B cell (primary cell): ENCODE measurements around the gene MAF. TPM values are rescaled to one million over a fixed set of nuclear protein-coding genes. Genes with fewer than 3 reads are reported as not detected.

Source experiments
- ATAC-seq: fragments of 200-7000 bp; cut with Tn5 transposase; one replicate; pipeline ENCODE4 v1.10.0; 2021; ENCODE audit warnings: low read depth, mild to moderate bottlenecking, moderate number of reproducible peaks, moderate library complexity
- CTCF ChIA-PET: fragments of 350-600 bp; sonication (Branson Sonifier 250); formaldehyde crosslinking; loops from one replicate; lab custom pipeline; 2021; ENCODE audit warnings: antibody characterized with exemption, inconsistent platforms; lab: Charles Lee
- POLR2A ChIA-PET: fragments of 350-600 bp; sonication (Branson Sonifier 250); formaldehyde crosslinking; loops from one replicate; lab custom pipeline; 2021; ENCODE audit warnings: antibody characterized with exemption; lab: Charles Lee
- DNase-seq: peaks from one replicate; pipeline ENCODE4 v3.0.0; 2013
- H2AFZ ChIP-seq: 2 replicates; pipeline ENCODE4 v1.6.1; 2012; ENCODE audit warnings: mild to moderate bottlenecking, low read depth, low read length; ENCODE audit not compliant: insufficient read depth, poor library complexity, severe bottlenecking
- H3K27ac ChIP-seq, 2 donors: 1 replicate in 1 of 2; 2 replicates in 1 of 2; pipeline ENCODE4 v1.5.1; 2012 to 2013; ENCODE audit warnings: low read length in 2 of 2, mild to moderate bottlenecking in 2 of 2, moderate library complexity in 1 of 2
- H3K27me3 ChIP-seq, 4 experiments: fragments of 200-600 bp in 1 of 4; sonication (generic) in 1 of 4; replicated peaks in 1 of 4; 1 replicate in 2 of 4; 2 replicates in 2 of 4; pipeline versions ENCODE4 v1.6.1 to v1.7.0; 2013 to 2016; ENCODE audit warnings: low read length in 3 of 4, mild to moderate bottlenecking in 2 of 4, mixed read lengths in 1 of 4, moderate library complexity in 1 of 4; ENCODE audit not compliant: insufficient read depth in 4 of 4, control insufficient read depth in 3 of 4; ENCODE audit errors: control extremely low read depth in 1 of 4
- H3K36me3 ChIP-seq, 2 experiments: replicated peaks in 1 of 2; 1 replicate in 1 of 2; 2 replicates in 1 of 2; pipeline versions ENCODE4 v1.6.1 to v1.7.1; 2013; ENCODE audit warnings: low read length in 1 of 2; ENCODE audit not compliant: insufficient read depth in 2 of 2, control insufficient read depth in 1 of 2; ENCODE audit errors: control extremely low read depth in 1 of 2, extremely low read depth in 1 of 2
- H3K4me1 ChIP-seq, 2 donors: fragments of 200-600 bp in 1 of 2; sonication (generic) in 1 of 2; 1 replicate in 1 of 2; 2 replicates in 1 of 2; pipeline versions ENCODE4 v1.5.1 to v1.6.1; 2013 to 2017; ENCODE audit warnings: low read length in 2 of 2; ENCODE audit not compliant: control insufficient read depth in 2 of 2, insufficient read depth in 2 of 2
- H3K4me2 ChIP-seq: replicated peaks from 2 replicates; pipeline ENCODE3; 2012; ENCODE audit warnings: mild to moderate bottlenecking, low read depth, low read length; ENCODE audit not compliant: poor library complexity, severe bottlenecking
- H3K4me3 ChIP-seq, 5 experiments: fragments of 200-600 bp in 1 of 5; sonication (generic) in 1 of 5; 1 replicate in 3 of 5; 2 replicates in 2 of 5; pipeline versions ENCODE4 v1.5.1 to v1.7.0; 2011 to 2016; ENCODE audit warnings: low read length in 4 of 5, mild to moderate bottlenecking in 4 of 5, low read depth in 2 of 5, control low read depth in 1 of 5, moderate library complexity in 1 of 5; ENCODE audit not compliant: insufficient read depth in 1 of 5; ENCODE audit errors: control extremely low read depth in 1 of 5, extremely low read depth in 1 of 5
- H3K79me2 ChIP-seq: fragments of 200-600 bp; sonication (generic); one replicate; pipeline ENCODE4 v1.6.0; 2016; ENCODE audit warnings: low read length; ENCODE audit not compliant: control insufficient read depth, insufficient read depth
- H3K9ac ChIP-seq: fragments of 200-600 bp; sonication (generic); 2 replicates; pipeline ENCODE4 v1.6.1; 2017; ENCODE audit warnings: mild to moderate bottlenecking, low read length, moderate library complexity
- H3K9me3 ChIP-seq, 3 donors: one replicate each; pipeline versions ENCODE4 v1.6.1 to v1.7.1; 2013; ENCODE audit warnings: low read length in 2 of 3; ENCODE audit not compliant: control insufficient read depth in 2 of 3, insufficient read depth in 1 of 3; ENCODE audit errors: control extremely low read depth in 1 of 3
- H4K20me1 ChIP-seq: 2 replicates; pipeline ENCODE4 v1.6.0; 2012; ENCODE audit warnings: mild to moderate bottlenecking, low read length; ENCODE audit not compliant: insufficient read depth, control insufficient read depth, poor library complexity, severe bottlenecking
- H3K27ac Mint-ChIP-seq: one replicate; pipeline ENCODE4 v1.8.0; 2021; ENCODE audit warnings: mixed read lengths
- H3K27me3 Mint-ChIP-seq: one replicate; pipeline ENCODE4 v1.8.0; 2021; ENCODE audit warnings: mixed read lengths
- H3K4me1 Mint-ChIP-seq: one replicate; pipeline ENCODE4 v1.8.0; 2021; ENCODE audit warnings: mixed read lengths
- H3K4me3 Mint-ChIP-seq: one replicate; pipeline ENCODE4 v1.8.0; 2021; ENCODE audit warnings: mixed read lengths
- H3K9me3 Mint-ChIP-seq: one replicate; pipeline ENCODE4 v1.8.0; 2022; ENCODE audit warnings: mixed read lengths; ENCODE audit not compliant: insufficient read depth
- CTCF ChIP-seq: fragments of 200-600 bp; IDR thresholded peaks from one replicate; pipeline ENCODE4 v1.8.0; 2022; ENCODE audit warnings: antibody characterized with exemption, mild to moderate bottlenecking
- EZH2 ChIP-seq: IDR thresholded peaks from 2 replicates; pipeline ENCODE4 v1.6.1; 2012; ENCODE audit warnings: borderline replicate concordance, low read depth, mild to moderate bottlenecking, moderate library complexity, low read length; ENCODE audit not compliant: insufficient read depth, poor library complexity, severe bottlenecking
- WGBS: methylation state at CpG from one replicate; pipeline ENCODE4 v1.1.5; 2013; ENCODE audit warnings: missing lambda C conversion rate; ENCODE audit not compliant: insufficient coverage; 5-methylcytosine and 5-hydroxymethylcytosine counted together
- intact Hi-C: fragments of 100-400 bp; cut with micrococcal nuclease; formaldehyde crosslinking; loops from one replicate; pipeline ENCODE4 v1.10.0; 2022
- polyA plus RNA-seq: library from polyadenylated mRNA; depleted of rRNA; stranded (reverse); fragments of >200 nt; gene quantifications from 2 replicates; pipeline ENCODE4 v1.2.3, GENCODE V29; 2012
- total RNA-seq, 2 donors: library from RNA; stranded (reverse); fragments of 120-200 nt in 1 of 2; gene quantifications; 1 replicate in 1 of 2; 2 replicates in 1 of 2; pipeline versions ENCODE4 v1.2.3 to v1.2.4, GENCODE V29; 2013 to 2022

MAF gene
- total and polyA plus RNA-seq, 2 donors (not counting 1 experiment from before 2014, with no cell fraction given), result 0.30 to 0.49 TPM

GRCh38 chr16:79634298-79634697 is 33.8 kb upstream of the MAF start:
- H3K9ac ChIP-seq, result no peak overlapping the region
- peaks cover 7% of the 10 kb centered on the region for H3K27me3 Mint-ChIP-seq
- no peak overlapping the region for H2AFZ ChIP-seq
- no peaks in the 10 kb centered on the region for H3K36me3 ChIP-seq
- H3K27ac Mint-ChIP-seq, result no peak overlapping the region
- ChIA-PET POLR2A (no interaction called here), CTCF (no interaction called here)
- no peaks in the 10 kb centered on the region for H3K27me3 ChIP-seq
- peaks cover 4% of the 10 kb centered on the region for H3K9me3 Mint-ChIP-seq
- H3K4me3 ChIP-seq, result no peak overlapping the region
- WGBS, result 90% methylated on average over 7 of the region's 7 CpGs
- peaks cover 0 to 4% (median 0%) of the 10 kb centered on the region in 3 donors for H3K9me3 ChIP-seq
- no peaks in the 10 kb centered on the region for H3K79me2 ChIP-seq
- TF ChIP-seq CTCF (no peak), EZH2 (no peak)
- no peaks in the 10 kb centered on the region for H4K20me1 ChIP-seq
- intact Hi-C loops, result no loop called here
- ATAC-seq (no peak), DNase-seq (no peak)
- no peak overlapping the region for H3K4me2 ChIP-seq
- H3K4me1 Mint-ChIP-seq, result no peaks in the 10 kb centered on the region
- no peak overlapping the region for H3K4me3 Mint-ChIP-seq
- H3K4me1 ChIP-seq, result no peaks in the 10 kb centered on the region
- H3K27ac ChIP-seq, result no peak overlapping the region

GRCh38 chr16:79632289-79632688 is 31.8 kb upstream of the MAF start:
- no peak for ATAC-seq
- 83% methylated on average over 4 of the region's 7 CpGs for WGBS
- CTCF ChIA-PET, result no interaction called here

More at GRCh38 chr16:79632289-79632688, 31.8 kb upstream of the MAF start:
- Histone ChIP-seq H4K20me1 (no peaks in the 10 kb centered on the region), H3K4me2 (no peak overlapping the region), H3K9me3 (peaks cover 0 to 4% (median 0%) of the 10 kb centered on the region in 3 donors), H3K79me2 (no peaks in the 10 kb centered on the region), H3K4me1 (no peaks in the 10 kb centered on the region), H2AFZ (no peak overlapping the region), H3K4me3 (no peak overlapping the region), H3K36me3 (no peaks in the 10 kb centered on the region), H3K27ac (no peak overlapping the region), H3K9ac (no peak overlapping the region), H3K27me3 (no peaks in the 10 kb centered on the region)
- no peak for DNase-seq
- Mint-ChIP-seq H3K27me3 (peaks cover 9% of the 10 kb centered on the region), H3K4me3 (no peak overlapping the region), H3K27ac (no peak overlapping the region), H3K9me3 (peaks cover 4% of the 10 kb centered on the region), H3K4me1 (no peaks in the 10 kb centered on the region)
- intact Hi-C loops, result no loop called here
- POLR2A ChIA-PET, result no interaction called here
- no peak for TF ChIP-seq CTCF
- TF ChIP-seq EZH2, result no peak
